Gastrocnemius medialis (tissue), 4 donors: ENCODE data around the gene CAMTA1.

Experiments used
- POLR2A ChIP-seq, 2 donors: fragments of 450-650 bp; IDR thresholded peaks; one replicate each; pipeline ENCODE4 v1.6.1; 2017; ENCODE audit warnings: antibody characterized with exemption in 2 of 2, mild to moderate bottlenecking in 2 of 2, moderate library complexity in 2 of 2
- TF ChIP-seq, protein P1 (sequence below), 5 experiments: fragments of 450-650 bp in 3 of 5; fragments of 200-600 bp in 2 of 5; sonication (generic) in 2 of 5; IDR thresholded peaks in 4 of 5; conservative IDR thresholded peaks in 1 of 5; 1 replicate in 4 of 5; 2 replicates in 1 of 5; pipeline ENCODE4 v1.5.1; 2016 to 2019; ENCODE audit warnings: antibody characterized with exemption in 5 of 5, mild to moderate bottlenecking in 3 of 5, moderate library complexity in 3 of 5

DNA sequence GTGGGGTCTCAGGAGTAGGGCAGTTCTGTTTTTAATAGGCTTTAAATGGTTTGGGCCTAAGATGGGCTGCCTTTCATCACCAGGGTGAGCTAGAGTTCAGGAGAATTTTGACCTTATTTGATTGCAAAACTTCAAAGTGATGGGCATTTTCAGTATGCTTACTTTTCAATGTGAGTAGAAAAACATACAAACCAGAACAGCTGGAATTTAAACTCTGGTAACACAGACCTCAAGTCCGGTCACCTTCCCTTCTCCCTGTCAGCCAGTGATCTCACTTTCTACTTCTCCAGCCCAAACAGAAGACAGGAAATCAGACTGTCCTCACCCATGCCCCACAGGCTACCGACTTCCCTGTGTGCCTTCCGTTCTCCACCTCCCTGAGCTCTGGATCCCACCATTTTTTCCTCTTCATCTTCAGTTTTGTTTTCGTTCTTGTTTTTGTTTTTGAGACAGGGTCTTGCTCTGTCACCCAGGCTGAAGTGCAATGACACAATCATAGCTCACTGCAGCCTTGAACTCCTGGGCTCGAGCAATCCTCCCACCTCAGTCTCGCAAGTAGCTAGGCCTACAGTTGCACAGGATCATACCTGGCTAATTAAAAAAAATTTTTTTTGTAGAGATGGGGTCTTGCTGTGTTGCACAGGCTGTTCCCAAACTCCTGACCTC, 374.0 kb downstream of the CAMTA1 start:
- TF ChIP-seq, protein P1, sequence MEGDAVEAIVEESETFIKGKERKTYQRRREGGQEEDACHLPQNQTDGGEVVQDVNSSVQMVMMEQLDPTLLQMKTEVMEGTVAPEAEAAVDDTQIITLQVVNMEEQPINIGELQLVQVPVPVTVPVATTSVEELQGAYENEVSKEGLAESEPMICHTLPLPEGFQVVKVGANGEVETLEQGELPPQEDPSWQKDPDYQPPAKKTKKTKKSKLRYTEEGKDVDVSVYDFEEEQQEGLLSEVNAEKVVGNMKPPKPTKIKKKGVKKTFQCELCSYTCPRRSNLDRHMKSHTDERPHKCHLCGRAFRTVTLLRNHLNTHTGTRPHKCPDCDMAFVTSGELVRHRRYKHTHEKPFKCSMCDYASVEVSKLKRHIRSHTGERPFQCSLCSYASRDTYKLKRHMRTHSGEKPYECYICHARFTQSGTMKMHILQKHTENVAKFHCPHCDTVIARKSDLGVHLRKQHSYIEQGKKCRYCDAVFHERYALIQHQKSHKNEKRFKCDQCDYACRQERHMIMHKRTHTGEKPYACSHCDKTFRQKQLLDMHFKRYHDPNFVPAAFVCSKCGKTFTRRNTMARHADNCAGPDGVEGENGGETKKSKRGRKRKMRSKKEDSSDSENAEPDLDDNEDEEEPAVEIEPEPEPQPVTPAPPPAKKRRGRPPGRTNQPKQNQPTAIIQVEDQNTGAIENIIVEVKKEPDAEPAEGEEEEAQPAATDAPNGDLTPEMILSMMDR (IDR thresholded peaks at IDR 0.05 in 4 of 5, conservative IDR thresholded peaks at IDR 0.05 in 1 of 5): no peak
- no peak for TF ChIP-seq POLR2A (IDR thresholded peaks at IDR 0.05)
